Measurements from ENCODE around the gene GADD45G. TPM values are rescaled to one million over a fixed set of nuclear protein-coding genes. Genes with fewer than 3 reads are reported as not detected.

The GADD45G gene
- total and polyA plus RNA-seq, 2 of the 8 experiments (the other 6 are each of a cell fraction or from before 2014, with no cell fraction given), result 7.0 to 11.4 TPM

DNA sequence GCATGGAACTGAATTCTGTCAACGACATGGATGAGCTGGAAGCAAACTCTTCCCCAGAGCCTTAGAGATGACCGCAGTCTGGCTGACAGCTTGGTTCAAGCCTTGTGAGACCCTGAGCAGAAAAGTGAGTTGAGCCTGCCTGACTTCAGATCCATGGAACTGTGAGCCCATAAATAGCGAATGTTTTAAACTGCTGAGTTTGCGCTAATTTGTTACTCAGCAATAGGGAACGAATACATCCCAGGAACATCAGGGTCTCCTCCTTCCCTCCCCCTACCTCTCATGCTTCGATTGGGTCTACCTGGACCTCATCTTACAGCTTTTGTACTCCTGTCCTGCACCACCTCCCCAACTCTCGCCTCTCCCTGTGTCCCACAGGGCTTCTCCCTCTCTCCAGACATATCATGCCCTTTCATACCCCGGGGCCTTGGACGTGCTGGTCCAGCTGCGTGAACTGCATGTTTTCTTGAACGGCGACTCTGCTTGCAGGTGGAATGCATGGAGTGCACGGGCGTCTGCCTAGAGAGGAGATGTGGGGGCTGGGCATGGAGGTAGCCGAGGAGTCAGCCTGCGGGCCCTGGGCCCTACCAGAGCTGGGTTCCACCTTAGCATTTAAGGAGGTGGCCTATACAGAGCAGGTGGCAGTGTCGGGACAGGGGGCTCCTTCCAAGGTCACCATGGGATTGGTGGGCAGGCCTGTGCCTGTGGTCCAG is 7.9 kb downstream of the GADD45G start:
- 92% methylated on average over 15 of the region's 17 CpGs; no CpG with 5 or more reads in 1 of the 2 experiments for WGBS, 2 experiments (ENCODE audit: extremely low coverage in 1 of 2, insufficient coverage in 1 of 2, insufficient read length in 1 of 2, insufficient replicate concordance in 2 of 2, low coverage in 1 of 2, low lambda C conversion rate in 2 of 2, missing lambda C conversion rate in 1 of 2)
- Histone ChIP-seq H2BK20ac (ENCODE audit: low read length) (no peak overlapping the region), H2AK5ac (ENCODE audit: low read depth, low read length) (0 out of 2 replicates have a peak overlapping the region, but pooled peaks have one; percentile 47), H3K4me3 (ENCODE audit: extremely low read depth in 1 of 4, insufficient read depth in 2 of 4, low read depth in 3 of 4, low read length in 4 of 4) (no peak overlapping the region), H3K23me2 (ENCODE audit: low read depth, low read length) (no peaks in the 10 kb centered on the region; the same call in 1 of the 2 replicates), H3K36me3 (ENCODE audit: control insufficient read depth in 2 of 4, insufficient read depth in 4 of 4, low read length in 3 of 4) (no peaks in the 10 kb centered on the region), H3K4ac (replicated peaks; ENCODE audit: insufficient read length, low read depth, low read length) (no peak overlapping the region), H2BK15ac (ENCODE audit: low read length) (peak overlapping the region; percentile 75; the same call in 1 of the 2 replicates), H3K27me3 (replicated peaks in 1 of 4; ENCODE audit: control insufficient read depth in 3 of 4, extremely low read depth in 1 of 4, insufficient read depth in 3 of 4, low read length in 3 of 4) (peaks cover 0 to 3% (median under 1%) of the 10 kb centered on the region in 4 experiments; a peak in 2 of 7 replicates), H2AFZ (ENCODE audit: low read length) (no peak overlapping the region), H3K79me1 (ENCODE audit: low read depth, low read length) (no peaks in the 10 kb centered on the region), H3K79me2 (ENCODE audit: control insufficient read depth in 1 of 2, insufficient read depth in 2 of 2, low read length in 2 of 2) (no peaks in the 10 kb centered on the region), H3K4me2 (ENCODE audit: insufficient read depth in 1 of 2, low read depth in 2 of 2, low read length in 2 of 2) (no peak overlapping the region), H2BK12ac (ENCODE audit: low read depth, low read length) (peak overlapping the region; percentile 60; the same call in 1 of the 2 replicates), H3K9me3 (ENCODE audit: insufficient read depth in 2 of 2, low read depth in 1 of 2, low read length in 1 of 2) (peaks cover 3 to 4% of the 10 kb centered on the region in 2 experiments; a peak in 2 of 4 replicates), H4K91ac (replicated peaks; ENCODE audit: insufficient read length, low read length) (no peak overlapping the region), H3K56ac (replicated peaks; ENCODE audit: insufficient read length, low read depth, low read length) (no peak overlapping the region), H4K8ac (ENCODE audit: extremely low read depth, insufficient read depth, low read length) (no peak overlapping the region), H4K20me1 (replicated peaks in 1 of 2; ENCODE audit: control insufficient read depth in 1 of 2, insufficient read depth in 2 of 2, low read length in 2 of 2) (no peaks in the 10 kb centered on the region), H2BK120ac (replicated peaks; ENCODE audit: low read depth, low read length) (no peak overlapping the region), H3K27ac (ENCODE audit: low read depth, low read length) (no peak overlapping the region), H3K4me1 (replicated peaks in 1 of 4; ENCODE audit: control insufficient read depth in 3 of 4, insufficient read depth in 4 of 4, low read length in 3 of 4) (peaks cover 0 to 9% (median 1%) of the 10 kb centered on the region in 4 experiments; a peak in 2 of 7 replicates), H3K23ac (ENCODE audit: insufficient read length) (no peak overlapping the region), H4K5ac (ENCODE audit: insufficient read length, low read depth, low read length) (no peak overlapping the region), H3K18ac (ENCODE audit: extremely low read depth, low read length) (no peak overlapping the region), H3K9ac (replicated peaks in 1 of 4; ENCODE audit: extremely low read depth in 1 of 4, low read depth in 3 of 4, low read length in 3 of 4) (no peak overlapping the region), H3K14ac (ENCODE audit: insufficient read length) (no peak overlapping the region), H2BK5ac (ENCODE audit: low read depth, low read length) (0 out of 2 replicates have a peak overlapping the region, but pooled peaks have one; percentile 24)
- FAIRE-seq, result no peak
- CTCF ChIA-PET (ENCODE audit: partially characterized antibody), result interaction anchor here (0.7 to 8.6 kb wide), 6 partner anchors 10 to 131 kb away, joined by 3 to 65 read pairs (median 4); partner anchors contain the start of gene GADD45G
- TF ChIP-seq, protein P1, sequence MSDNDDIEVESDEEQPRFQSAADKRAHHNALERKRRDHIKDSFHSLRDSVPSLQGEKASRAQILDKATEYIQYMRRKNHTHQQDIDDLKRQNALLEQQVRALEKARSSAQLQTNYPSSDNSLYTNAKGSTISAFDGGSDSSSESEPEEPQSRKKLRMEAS (IDR thresholded peaks at IDR 0.05), result no peak
- TF ChIP-seq MAFK (IDR thresholded peaks at IDR 0.05; ENCODE audit: low read depth, low read length), result peak; percentile 50; the same call in 1 of the 2 replicates
- POLR2A ChIA-PET (ENCODE audit: partially characterized antibody), result interaction anchor here (1.3 to 11.9 kb wide), 3 partner anchors 7 to 16 kb away, joined by 3 to 107 read pairs (median 33); partner anchors contain the start of gene GADD45G
- DNase-seq (ENCODE audit: low read depth in 1 of 2, low spot score in 2 of 2), result no peak
